ENCODE measurements around the gene CHD3.

GRCh38 chr17:7846765-7847661 lies 41.6 kb upstream of the CHD3 start:
- TF ChIP-seq CTCF (conservative IDR thresholded peaks at IDR 0.05; ENCODE audit: low read length) (no peak), EZH2phosphoT487 (IDR thresholded peaks at IDR 0.05; ENCODE audit: borderline replicate concordance) (no peak)

Data from Loucy (cell line).